ENCODE data around the gene TRIM38.

- TF ChIP-seq CTCF (IDR thresholded peaks at IDR 0.05; ENCODE audit: low read length) (no peak), EZH2 (IDR thresholded peaks at IDR 0.05; ENCODE audit: borderline replicate concordance, low read length) (no peak)
Measured at GRCh38 chr6:25987845-25988244, 25.2 kb downstream of the TRIM38 start.
